Erythroblast (primary cell): ENCODE measurements around the gene PRKAA1.

Experiments
- GATA1 ChIP-seq: IDR thresholded peaks from 2 replicates; pipeline ENCODE4 v1.6.1; 2011; ENCODE audit warnings: low read depth, mild to moderate bottlenecking, control low read depth, low read length, moderate library complexity
- POLR2A ChIP-seq: IDR thresholded peaks from 2 replicates; pipeline ENCODE4 v1.6.1; 2011; ENCODE audit warnings: mild to moderate bottlenecking, low read length

DNA sequence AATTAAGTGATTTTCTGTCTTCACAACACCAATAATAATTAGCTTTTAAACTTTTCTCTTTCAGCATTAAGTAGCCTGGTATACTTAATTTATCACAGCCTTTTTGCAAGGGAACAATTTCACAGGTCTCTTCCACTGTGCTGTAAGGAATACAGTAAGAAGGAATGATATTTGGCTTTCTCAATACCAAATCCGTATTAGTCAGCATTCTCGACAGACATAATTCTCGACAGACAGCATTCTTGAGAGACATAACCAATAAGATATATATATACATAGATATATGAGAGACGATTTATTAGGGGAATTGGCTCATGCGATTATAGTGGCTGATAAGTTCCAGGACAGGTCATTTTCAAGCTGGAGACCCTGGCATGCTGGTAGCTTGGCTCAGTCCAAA, 18.0 kb downstream of the PRKAA1 start:
- no peak for TF ChIP-seq POLR2A
- TF ChIP-seq GATA1: no peak
